ENCODE measurements around the gene VAV3. TPM values are rescaled to one million over a fixed set of nuclear protein-coding genes. Genes with fewer than 3 reads are reported as not detected.

Gene VAV3
- total RNA-seq, 1 experiment from 2014 or later, result not detected

GRCh38 chr1:107966550-107966949 is 1.6 kb upstream of the VAV3 start:
- Histone ChIP-seq H3K9me3 (ENCODE audit: control insufficient read depth in 1 of 2, insufficient read depth in 1 of 2, low read depth in 1 of 2, low read length in 2 of 2) (no peaks in the 10 kb centered on the region), H3K9ac (ENCODE audit: low read length) (no peak overlapping the region), H3K27ac (ENCODE audit: low read depth, low read length) (no peak overlapping the region), H2AFZ (ENCODE audit: low read depth, low read length, poor library complexity, severe bottlenecking) (no peak overlapping the region), H3K36me3 (ENCODE audit: control insufficient read depth in 1 of 2, insufficient read depth in 2 of 2, low read length in 2 of 2) (no peaks in the 10 kb centered on the region), H3K4me2 (ENCODE audit: low read length) (no peak overlapping the region), H3K79me2 (ENCODE audit: insufficient read depth, low read length) (no peaks in the 10 kb centered on the region), H3K9me2 (ENCODE audit: insufficient read depth) (no peaks in the 10 kb centered on the region), H3K27me3 (ENCODE audit: insufficient read depth, low read length) (peaks cover 5% of the 10 kb centered on the region; the same call in 1 of the 2 replicates), H4K20me1 (ENCODE audit: insufficient read depth) (no peaks in the 10 kb centered on the region), H3K4me3 (replicated peaks in 1 of 2; ENCODE audit: low read depth in 1 of 2, low read length in 2 of 2) (no peak overlapping the region), H3K4me1 (ENCODE audit: control insufficient read depth in 1 of 2, insufficient read depth in 2 of 2, low read length in 2 of 2) (no peaks in the 10 kb centered on the region)
- intact Hi-C loops (cut with micrococcal nuclease), result no loop called here
- DNase-seq (ENCODE audit: low read depth, low spot score) (no peak), ATAC-seq (no peak)
- no TSS peak for BruUV-seq (replicated peaks)
- CTCF ChIA-PET, result no interaction called here
- no peak for TF ChIP-seq EGR1 (IDR thresholded peaks at IDR 0.05; ENCODE audit: low read depth)
- TF ChIP-seq POLR2A (IDR thresholded peaks at IDR 0.05; ENCODE audit: borderline replicate concordance, extremely low read depth, insufficient read depth, insufficient read length), result no peak
- TF ChIP-seq SP1 (IDR thresholded peaks at IDR 0.05; ENCODE audit: low read depth), result no peak
- no peak for TF ChIP-seq ELF1 (IDR thresholded peaks at IDR 0.05; ENCODE audit: borderline replicate concordance, low read depth)
- no peak for TF ChIP-seq SRF (IDR thresholded peaks at IDR 0.05; ENCODE audit: low read depth)
- TF ChIP-seq REST (IDR thresholded peaks at IDR 0.05; ENCODE audit: low read depth), result no peak
- TF ChIP-seq ZBTB33 (IDR thresholded peaks at IDR 0.05; ENCODE audit: extremely low read depth, insufficient replicate concordance, low read length), result no peak
- TF ChIP-seq POLR2AphosphoS5 (IDR thresholded peaks at IDR 0.05; ENCODE audit: low read depth, low read length), result no peak
- no peak for TF ChIP-seq SIN3A (IDR thresholded peaks at IDR 0.05; ENCODE audit: low read depth)
- RAD21 ChIA-PET (ENCODE audit: low non-redundant PET in 1 of 2, low total read pairs in 2 of 2, uncharacterized antibody in 2 of 2, unreplicated experiment in 2 of 2), result no interaction called here
- POLR2A ChIA-PET, result no interaction called here
